Colonic mucosa (tissue), 4 donors: Measurements from ENCODE around the gene GNAI1. TPM values are rescaled to one million over a fixed set of nuclear protein-coding genes. Genes with fewer than 3 reads are reported as not detected.

Source experiments
- DNase-seq: peaks from one replicate; pipeline ENCODE4 v3.0.0-alpha.2; 2020
- H3K27ac ChIP-seq: fragments of 200-600 bp; one replicate; pipeline ENCODE4 v1.8.0; 2021
- H3K27me3 ChIP-seq: fragments of 200-600 bp; one replicate; pipeline ENCODE4 v1.8.0; 2021
- H3K36me3 ChIP-seq: fragments of 200-600 bp; one replicate; pipeline ENCODE4 v1.8.0; 2021
- H3K4me1 ChIP-seq: fragments of 200-600 bp; one replicate; pipeline ENCODE4 v1.8.0; 2021; ENCODE audit warnings: mild to moderate bottlenecking
- H3K4me3 ChIP-seq: fragments of 200-600 bp; one replicate; pipeline ENCODE4 v1.8.0; 2021
- H3K9ac ChIP-seq, 2 donors: one replicate each; pipeline ENCODE4 v1.7.0; 2013; ENCODE audit warnings: control low read depth in 2 of 2, low read depth in 2 of 2, low read length in 2 of 2
- H3K9me3 ChIP-seq: fragments of 200-600 bp; one replicate; pipeline ENCODE4 v1.8.0; 2021
- CTCF ChIP-seq: fragments of 200-600 bp; IDR thresholded peaks from one replicate; pipeline ENCODE4 v1.8.0; 2022; ENCODE audit warnings: antibody characterized with exemption, mild to moderate bottlenecking
- intact Hi-C: fragments of 100-400 bp; cut with DNase I; formaldehyde crosslinking; loops from one replicate; pipeline ENCODE4 v1.14.1; 2022
- total RNA-seq, 2 donors: library from RNA; stranded (reverse); fragmentation: NEBNext Ultra II Directional in 1 of 2; extraction: Animal tissue kit (Norgen Biotek cat#: 25700) in 1 of 2; gene quantifications; one replicate each; pipeline ENCODE4 v1.2.1, GENCODE V29; 2021
- donor health status: healthy.
- donor health status: DM: no; HTN: no; CAD: no.
- donor health status: DM: no; HTN: no; CAD: no.

The GNAI1 gene
- total RNA-seq, 2 donors from 2014 or later = 13.3 to 27.1 TPM

GRCh38 chr7:80132594-80132993, 2.0 kb upstream of the GNAI1 start:
- H3K27me3 ChIP-seq = no peaks in the 10 kb centered on the region
- no peaks in the 10 kb centered on the region for H3K4me1 ChIP-seq
- H3K36me3 ChIP-seq = no peaks in the 10 kb centered on the region
- no peaks in the 10 kb centered on the region for H3K9me3 ChIP-seq
- TF ChIP-seq CTCF = no peak
- intact Hi-C loops = no loop called here
- no peak for DNase-seq
- no peak overlapping the region for H3K4me3 ChIP-seq
- H3K27ac ChIP-seq = no peak overlapping the region
- no peak overlapping the region for H3K9ac ChIP-seq

- Histone ChIP-seq H3K4me3 (peak overlapping the region; percentile 83), H3K27ac (peak overlapping the region; percentile 88), H3K36me3 (no peaks in the 10 kb centered on the region), H3K9ac (no peak overlapping the region), H3K9me3 (no peaks in the 10 kb centered on the region), H3K4me1 (no peaks in the 10 kb centered on the region), H3K27me3 (no peaks in the 10 kb centered on the region)
- DNase-seq = no peak
- intact Hi-C loops = no loop called here
- TF ChIP-seq CTCF = no peak
These were observed 1.1 kb upstream of the GNAI1 start for GRCh38 chr7:80133361-80134114.

GRCh38 chr7:80134115-80134535, 506 bp upstream of the GNAI1 start:
- intact Hi-C loops = no loop called here

GRCh38 chr7:80135309-80136104, 876 bp downstream of the GNAI1 start:
- DNase-seq = peak; percentile 38
- Histone ChIP-seq H3K9ac (peak overlapping the region; percentile 86 to 89), H3K27me3 (no peaks in the 10 kb centered on the region), H3K9me3 (no peaks in the 10 kb centered on the region), H3K4me1 (peaks cover 5% of the 10 kb centered on the region), H3K27ac (peak overlapping the region; percentile 88), H3K4me3 (peak overlapping the region; percentile 83), H3K36me3 (no peaks in the 10 kb centered on the region)
- TF ChIP-seq CTCF = no peak
- intact Hi-C loops = no loop called here

More at GRCh38 chr7:80134115-80134535, 506 bp upstream of the GNAI1 start:
- H3K9me3 ChIP-seq = no peaks in the 10 kb centered on the region
- DNase-seq = no peak
- peak overlapping the region; percentile 64 to 89 for H3K9ac ChIP-seq
- no peak for TF ChIP-seq CTCF
- H3K4me1 ChIP-seq = peaks cover 1% of the 10 kb centered on the region
- no peaks in the 10 kb centered on the region for H3K27me3 ChIP-seq
- H3K36me3 ChIP-seq = no peaks in the 10 kb centered on the region
- H3K4me3 ChIP-seq = peak overlapping the region; percentile 83
- H3K27ac ChIP-seq = peak overlapping the region; percentile 88

GRCh38 chr7:80136261-80137055, 1.8 kb downstream of the GNAI1 start:
- intact Hi-C loops = no loop called here
- Histone ChIP-seq H3K9me3 (no peaks in the 10 kb centered on the region), H3K27ac (no peak overlapping the region), H3K9ac (peak overlapping the region in 1 of 2 donors; percentile 86), H3K4me3 (peak overlapping the region; percentile 83), H3K4me1 (peaks cover 5% of the 10 kb centered on the region), H3K36me3 (no peaks in the 10 kb centered on the region), H3K27me3 (no peaks in the 10 kb centered on the region)
- TF ChIP-seq CTCF = no peak
- DNase-seq = no peak
